ENCODE data around the gene PPM1H.
"Not testable (repeated sequence)": the region's sequence is repeated elsewhere in the genome, so short reads cannot be mapped to it uniquely, and the experiment has no call there.

PPM1H gene

GRCh38 chr12:62668782-62669181 lies 266.2 kb downstream of the PPM1H start:
- DNase-seq, result no peak

DNA sequence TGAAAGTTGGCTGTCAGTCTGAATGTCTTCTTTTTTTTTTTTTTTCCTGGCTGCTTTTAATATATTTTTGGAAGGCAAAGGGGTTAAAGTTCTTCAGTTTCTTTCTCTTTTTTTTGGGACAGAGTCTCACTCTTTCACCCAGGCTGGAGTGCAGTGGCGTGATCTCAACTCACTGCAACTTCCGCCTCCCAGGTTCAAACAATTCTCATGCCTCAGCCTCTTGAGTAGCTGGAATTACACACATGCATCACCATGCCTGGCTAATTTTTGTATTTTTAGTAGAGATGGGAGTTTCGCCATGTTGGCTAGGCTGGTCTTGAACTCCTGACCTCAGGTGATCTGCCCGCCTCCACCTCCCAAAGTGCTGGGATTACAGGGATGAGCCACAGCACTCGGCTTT lies 270.0 kb downstream of the PPM1H start:
- not testable (repeated sequence) for DNase-seq

DNA sequence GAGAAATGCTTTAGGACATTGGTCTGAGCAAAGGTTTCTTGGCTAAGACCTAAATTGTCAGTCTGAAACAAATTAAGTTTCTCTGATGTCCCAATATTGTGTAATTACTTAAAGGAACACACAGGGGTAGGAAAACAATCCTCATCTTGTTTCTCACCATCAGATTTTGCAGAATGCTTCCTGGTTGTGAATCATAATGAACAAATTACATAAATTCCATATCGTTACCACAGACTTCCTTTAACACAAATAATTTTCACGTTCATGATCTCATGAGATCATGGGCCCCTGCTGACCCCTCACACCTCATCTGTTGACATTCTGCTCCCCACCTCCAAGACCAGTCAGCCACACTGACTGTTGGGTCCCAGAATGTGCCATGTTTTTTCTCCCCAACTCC lies 274.2 kb downstream of the PPM1H start:
- DNase-seq, result no peak

DNA sequence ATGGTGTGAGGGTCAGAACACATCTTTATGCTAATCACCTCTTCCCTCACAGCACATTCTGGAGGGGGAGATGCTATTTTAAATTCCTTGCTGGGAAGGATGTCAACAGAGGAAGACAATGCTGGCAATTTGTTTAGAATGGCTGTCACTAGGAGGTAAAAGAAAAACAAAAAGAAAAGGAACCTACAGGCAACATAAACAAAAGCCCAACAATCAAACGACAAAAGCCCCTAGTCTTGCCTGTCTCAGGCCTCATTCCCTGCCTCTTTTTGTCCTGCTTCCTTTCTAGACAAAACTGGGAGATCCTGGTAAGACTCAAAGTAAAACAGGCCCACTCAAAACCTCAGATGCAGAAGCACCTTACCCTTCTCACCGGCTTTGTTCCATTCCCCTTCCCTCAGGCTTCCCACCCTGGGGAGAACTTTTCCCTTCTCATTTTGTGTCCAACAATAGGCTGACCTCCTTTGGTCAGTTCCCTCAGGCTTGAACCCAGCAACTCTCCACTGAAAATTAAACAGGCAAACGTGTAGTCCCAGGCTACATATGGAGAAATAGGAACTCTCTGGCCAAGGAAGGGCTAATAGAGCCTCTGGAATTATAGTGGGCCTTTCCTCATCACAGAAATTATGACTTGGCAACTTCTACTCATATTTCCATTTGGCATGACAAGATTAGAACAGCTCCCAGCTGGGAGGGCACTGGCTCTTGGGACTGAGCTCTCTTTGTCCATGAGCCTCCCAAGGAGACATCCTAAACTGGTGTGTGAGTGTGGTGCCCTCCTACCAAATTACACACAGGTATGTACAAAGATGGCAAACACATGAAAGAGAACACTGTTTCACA lies 275.3 kb downstream of the PPM1H start:
- DNase-seq, result no peak

GRCh38 chr12:62658910-62659309 lies 276.0 kb downstream of the PPM1H start:
- DNase-seq, result no peak

- no peak for DNase-seq
Measured at GRCh38 chr12:62657363-62657632, 277.7 kb downstream of the PPM1H start.

DNA sequence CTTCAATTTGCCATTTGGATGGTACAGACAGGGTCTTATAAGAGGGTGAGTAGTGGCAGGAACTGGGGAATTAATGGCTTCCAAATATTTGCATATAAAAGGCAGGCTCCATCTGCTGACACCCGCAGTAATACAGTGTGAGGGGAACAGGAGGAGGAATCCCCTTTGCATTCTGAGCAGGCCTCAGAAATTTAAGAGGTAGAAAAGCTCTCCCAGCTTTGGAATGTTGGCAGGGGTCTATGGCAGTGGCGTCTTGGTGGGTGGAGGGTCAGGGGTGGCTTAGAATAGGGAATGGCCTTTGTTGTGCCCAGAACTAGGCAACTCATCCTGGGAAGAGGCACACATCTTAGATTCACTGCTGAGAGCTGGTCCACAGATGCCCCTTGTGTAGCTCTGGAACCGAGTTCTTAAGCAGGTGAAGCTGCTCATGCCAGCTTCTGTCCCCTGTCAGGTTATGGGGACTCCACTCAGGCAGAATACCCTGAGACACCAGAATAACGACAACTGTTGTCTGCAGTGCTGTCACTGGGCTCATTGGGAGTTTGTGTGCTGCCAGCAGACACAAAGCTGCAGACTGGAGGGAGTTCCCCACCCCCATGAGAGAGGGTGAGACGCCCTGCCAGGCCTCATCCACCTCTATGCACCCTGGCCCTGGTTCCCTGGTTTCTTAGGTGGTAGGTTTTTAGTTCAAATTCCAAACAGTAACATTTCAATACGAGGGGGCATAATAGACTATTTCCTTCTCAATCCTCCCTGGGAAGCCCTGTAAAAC lies 278.2 kb downstream of the PPM1H start:
- DNase-seq, result no peak

DNA sequence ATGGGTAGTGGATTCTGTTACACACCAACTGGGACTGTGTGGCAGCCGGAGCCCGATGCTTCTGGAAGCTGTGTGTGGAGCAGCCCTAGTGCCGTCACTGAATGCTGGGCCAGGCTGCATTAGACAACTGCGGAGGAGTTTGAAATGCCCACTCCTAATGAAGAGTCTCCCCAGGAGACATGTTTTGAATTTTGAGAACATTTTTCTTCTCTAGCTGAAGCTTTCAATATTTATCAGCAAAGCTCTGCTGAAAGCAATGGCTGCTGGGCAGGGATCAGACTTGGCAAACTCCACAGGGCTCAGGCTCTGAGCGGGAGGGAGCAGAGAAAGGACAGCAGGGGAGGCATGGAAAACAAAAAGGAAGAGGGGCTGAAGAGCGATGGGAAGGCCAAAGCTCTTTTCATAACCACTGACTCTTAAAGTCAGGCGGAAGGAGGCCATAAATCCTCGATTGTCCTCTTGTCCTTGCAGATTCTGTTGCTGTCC lies 279.2 kb downstream of the PPM1H start:
- DNase-seq, result peak in 1 of 2 experiments; percentile 67

GRCh38 chr12:62654326-62655241 lies 280.4 kb downstream of the PPM1H start:
- DNase-seq, result no peak

GRCh38 chr12:62653740-62654139 lies 281.2 kb downstream of the PPM1H start:
- no peak for DNase-seq

GRCh38 chr12:62653304-62653703 lies 281.6 kb downstream of the PPM1H start:
- no peak for DNase-seq

DNA sequence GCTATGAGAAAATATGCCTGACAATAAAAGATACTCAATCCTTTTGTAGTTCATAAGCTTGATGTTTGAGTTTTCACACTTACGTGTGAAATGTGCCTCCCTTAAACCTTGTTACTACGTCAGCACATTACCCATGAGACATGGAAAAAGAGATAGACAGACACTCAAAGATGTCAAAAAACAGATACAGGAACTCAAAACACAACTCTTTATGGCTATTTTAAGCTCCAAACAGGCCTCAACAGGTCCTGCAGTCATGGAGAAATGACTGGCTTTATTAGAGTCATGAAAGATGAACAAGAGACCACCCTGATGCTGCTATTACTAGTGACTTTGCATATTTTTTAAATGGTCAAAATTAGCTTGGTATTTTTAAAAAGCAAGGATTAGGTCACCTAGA lies 283.8 kb downstream of the PPM1H start:
- no peak for DNase-seq

- no peak for DNase-seq
Measured at GRCh38 chr12:62649412-62650138, 285.4 kb downstream of the PPM1H start.

- no peak for DNase-seq
Measured at GRCh38 chr12:62647586-62647985, 287.4 kb downstream of the PPM1H start.

GRCh38 chr12:62646566-62646965 lies 288.4 kb downstream of the PPM1H start:
- DNase-seq, result no peak

DNA sequence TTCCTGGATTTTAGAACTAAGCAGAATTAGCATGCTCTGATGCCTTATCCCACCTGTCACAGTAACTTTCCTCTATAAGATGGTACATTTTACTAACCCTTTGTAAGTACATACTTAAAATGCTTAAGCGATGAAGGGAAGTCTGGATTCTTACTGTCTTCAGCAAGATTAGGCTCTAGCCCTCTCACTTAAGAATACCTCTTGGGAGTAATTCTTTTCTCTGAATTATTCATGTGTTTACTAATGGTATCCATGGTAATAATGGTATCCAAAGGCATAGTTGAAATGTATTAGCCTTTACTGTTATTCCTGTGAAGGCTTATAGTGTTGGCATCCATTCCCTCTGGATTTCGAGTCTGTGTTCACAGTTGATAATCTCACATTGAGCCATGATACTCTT lies 291.5 kb downstream of the PPM1H start:
- DNase-seq, result no peak

GRCh38 chr12:62642486-62642885 lies 292.5 kb downstream of the PPM1H start:
- no peak for DNase-seq

- DNase-seq, result no peak
Measured at GRCh38 chr12:62640910-62641448, 294.0 kb downstream of the PPM1H start.

DNA sequence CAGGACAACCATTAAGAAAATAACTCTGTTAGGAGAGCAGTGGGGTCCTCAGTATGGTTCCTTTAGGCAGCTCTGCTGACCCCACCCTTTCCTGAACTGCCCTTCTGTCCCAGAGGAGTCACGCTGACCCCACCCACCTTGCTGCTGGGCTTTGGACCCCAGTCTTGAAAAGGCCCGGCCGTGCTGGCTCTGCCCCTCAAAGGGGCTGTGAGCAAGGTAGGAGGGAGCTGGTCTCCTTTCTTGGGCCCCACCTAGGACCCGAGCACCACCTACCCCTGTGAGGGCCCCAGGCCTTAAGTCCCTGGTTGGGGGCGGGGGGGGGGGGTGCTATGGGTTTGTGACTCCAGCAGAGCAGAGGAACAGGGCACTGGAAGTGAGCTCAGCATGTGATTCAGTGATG lies 297.3 kb downstream of the PPM1H start:
- DNase-seq, result no peak

- DNase-seq, result no peak
Measured at GRCh38 chr12:62635649-62636048, 299.3 kb downstream of the PPM1H start.

- DNase-seq, result no peak
Measured at GRCh38 chr12:62632411-62632918, 302.5 kb downstream of the PPM1H start.
